M059J (cell line): ENCODE results near the gene DGKD. TPM values are rescaled to one million over a fixed set of nuclear protein-coding genes. Genes with fewer than 3 reads are reported as not detected.
"Not testable (repeated sequence)": the region's sequence is repeated elsewhere in the genome, so short reads cannot be mapped to it uniquely, and the experiment has no call there.

Experiments
- DNase-seq: peaks from one replicate; pipeline ENCODE4 v3.0.0-alpha.2; 2012; ENCODE audit warnings: low read depth
- total RNA-seq: library from RNA; depleted of rRNA; stranded (reverse); fragments of >200 nt; shearing (Covaris generic); gene quantifications from 2 replicates; pipeline ENCODE4 v1.2.3, GENCODE V29; 2014

Gene DGKD
- total RNA-seq, 1 experiment from 2014 or later, result 16.5 TPM

DNA sequence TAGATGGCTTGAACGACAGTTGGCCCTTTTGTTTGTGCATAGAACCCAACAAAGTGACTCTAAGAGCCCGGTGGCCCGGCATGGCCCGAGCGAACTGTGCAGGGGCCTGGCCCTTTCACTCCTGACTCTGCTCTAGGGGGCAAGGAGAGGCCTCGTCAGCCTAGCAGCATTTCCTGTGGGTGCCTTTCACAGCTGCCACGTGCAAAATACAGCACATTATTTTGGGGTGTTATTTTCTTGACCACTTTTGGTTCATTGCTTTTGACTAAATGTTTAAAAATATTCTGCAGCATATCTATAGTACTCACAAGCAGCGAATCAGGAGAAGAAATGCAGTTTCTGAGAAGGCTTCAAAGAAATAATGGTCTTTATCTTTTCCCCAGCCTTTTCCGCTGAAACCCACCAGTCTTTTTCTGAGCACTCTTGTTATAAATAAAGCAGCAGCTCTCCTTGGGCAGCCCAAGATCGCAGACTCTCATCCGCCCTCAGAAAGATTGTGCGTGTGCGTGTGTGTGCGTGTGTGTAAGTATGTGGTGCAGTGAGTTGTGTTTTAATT is 31.3 kb downstream of the DGKD start:
- DNase-seq, result no peak

GRCh38 chr2:233386382-233387041 is 32.2 kb downstream of the DGKD start:
- DNase-seq, result peak; percentile 17

DNA sequence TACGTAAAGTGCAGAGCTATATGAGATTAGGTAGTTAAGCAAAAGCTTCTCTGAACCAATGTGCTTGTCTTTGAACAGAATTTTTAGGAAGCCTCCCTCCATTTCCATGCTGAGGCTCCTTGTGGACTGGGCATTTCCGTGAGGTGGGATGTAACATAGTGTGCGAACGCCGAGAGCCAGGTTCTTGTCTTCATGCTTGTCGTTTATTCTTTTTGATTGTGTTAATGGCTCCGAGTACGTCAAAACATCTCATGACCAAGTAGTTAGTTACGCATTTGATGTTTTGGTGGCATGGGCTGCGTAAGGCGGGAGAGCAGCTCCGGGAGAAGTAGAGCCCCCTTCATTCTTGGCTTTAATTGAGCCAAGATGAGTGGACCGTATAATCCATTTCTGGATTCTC is 32.9 kb downstream of the DGKD start:
- no peak for DNase-seq

GRCh38 chr2:233387667-233388528 is 33.6 kb downstream of the DGKD start:
- DNase-seq, result peak; percentile 60

DNA sequence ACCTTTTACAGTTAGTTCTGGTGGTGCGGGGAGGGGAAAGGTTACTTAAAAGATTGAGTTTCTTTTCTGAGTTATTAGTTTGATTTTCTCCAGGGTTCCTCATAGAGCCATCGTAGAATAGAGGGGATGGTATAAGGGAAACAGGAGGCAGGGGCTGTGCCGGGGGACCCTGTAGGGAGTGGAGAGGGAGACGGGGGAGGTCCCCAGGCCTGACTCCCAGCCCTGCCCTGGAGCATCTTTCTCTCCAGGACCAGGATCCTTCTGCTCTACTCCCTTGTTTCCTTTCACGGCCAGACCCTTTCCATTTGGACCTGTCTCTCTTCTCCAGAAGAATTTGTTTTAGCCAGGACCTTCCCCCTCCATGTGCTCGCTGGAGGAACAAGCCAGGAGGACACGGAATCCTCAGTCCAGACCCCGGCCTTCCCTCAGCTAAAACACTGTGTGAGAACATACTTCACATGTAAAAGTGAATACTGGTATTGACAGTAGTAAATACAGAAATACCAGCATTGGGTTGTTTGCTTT is 35.4 kb downstream of the DGKD start:
- no peak for DNase-seq

DNA sequence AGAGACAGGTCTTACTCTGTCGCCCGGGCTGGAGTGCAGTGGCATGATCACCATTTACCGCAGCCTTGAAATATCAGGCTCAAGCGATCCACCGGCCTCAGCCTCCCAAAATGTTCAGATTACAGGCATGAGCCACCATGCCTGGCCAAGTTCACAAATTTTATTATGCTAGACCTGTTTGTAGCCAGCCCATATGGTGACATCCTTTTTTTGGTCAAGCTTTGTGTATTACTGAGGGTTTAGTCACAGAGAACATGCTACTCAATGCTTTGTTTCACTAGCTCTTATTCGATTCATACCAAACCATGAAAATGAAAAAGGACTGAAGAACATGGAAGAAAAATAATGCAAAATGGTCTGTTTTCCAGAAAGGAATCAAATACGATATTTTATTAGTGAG is 41.4 kb downstream of the DGKD start:
- DNase-seq, result no peak

GRCh38 chr2:233396726-233397665 is 42.7 kb downstream of the DGKD start:
- DNase-seq, result not testable (repeated sequence)

DNA sequence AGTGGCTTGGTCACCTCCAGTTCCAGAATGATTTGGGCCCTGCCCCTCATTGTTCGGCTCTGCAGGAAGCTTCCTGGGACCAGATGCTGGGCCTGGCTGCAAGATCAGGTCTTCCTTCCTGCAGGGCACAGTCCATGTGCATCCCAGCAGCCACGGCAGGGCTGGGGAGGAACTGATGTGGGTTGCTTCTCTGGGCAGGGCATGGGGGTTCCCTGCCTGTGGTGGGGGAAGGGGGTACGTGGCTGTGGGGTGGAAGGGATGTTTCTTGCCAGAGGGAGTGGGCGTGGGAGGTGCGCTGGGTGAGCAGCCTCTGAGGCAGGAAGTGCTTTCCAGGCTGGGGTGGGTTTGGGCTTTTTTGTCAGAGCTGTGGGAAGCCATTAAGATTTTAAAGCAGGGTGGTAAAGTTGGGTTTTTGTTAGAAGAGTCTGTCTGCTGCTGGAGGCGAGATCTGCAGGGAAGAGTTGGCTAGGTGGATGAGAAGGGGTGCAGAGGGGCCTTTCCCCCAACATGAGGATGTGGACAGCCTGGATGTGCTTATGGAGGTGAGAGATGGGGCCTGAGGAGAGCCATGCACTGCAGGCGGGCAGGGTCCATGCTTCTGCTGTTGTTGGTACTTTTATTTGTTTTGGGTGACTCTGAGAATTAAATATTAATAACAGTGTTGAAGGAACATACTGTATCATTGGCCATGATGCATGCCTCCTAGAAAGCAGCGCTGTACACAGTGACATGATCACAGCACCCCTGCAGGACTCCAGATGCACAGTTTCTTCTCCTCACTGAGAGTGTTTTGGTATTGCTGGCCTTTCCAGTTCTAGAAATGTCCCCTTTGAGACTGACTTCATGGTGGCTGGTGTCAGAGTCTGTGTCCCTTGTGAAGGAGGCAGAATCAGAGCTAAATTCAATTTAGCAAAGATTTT is 45.3 kb downstream of the DGKD start:
- no peak for DNase-seq

DNA sequence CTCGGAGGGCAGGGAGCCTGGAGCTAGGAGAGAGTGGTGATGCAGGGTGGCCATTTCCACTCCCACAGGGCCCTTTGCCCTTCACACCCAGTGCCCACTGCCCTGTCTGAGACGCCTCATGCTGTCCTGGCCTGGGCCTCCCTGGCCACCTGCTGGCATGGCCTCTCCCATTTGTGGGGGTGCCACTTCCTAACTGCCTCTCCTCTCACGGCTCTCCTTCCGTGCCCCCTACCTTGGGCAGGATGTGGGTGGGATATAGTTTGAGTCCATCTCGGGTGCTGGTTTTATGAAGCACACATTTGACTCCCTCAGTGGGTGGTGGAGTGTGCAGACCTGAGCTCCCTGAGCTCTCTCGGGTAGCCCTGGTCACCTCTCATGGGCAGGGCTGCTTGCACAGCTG is 46.0 kb downstream of the DGKD start:
- DNase-seq, result no peak

- DNase-seq, result no peak
Observed at GRCh38 chr2:233400961-233401360, 46.7 kb downstream of the DGKD start.

DNA sequence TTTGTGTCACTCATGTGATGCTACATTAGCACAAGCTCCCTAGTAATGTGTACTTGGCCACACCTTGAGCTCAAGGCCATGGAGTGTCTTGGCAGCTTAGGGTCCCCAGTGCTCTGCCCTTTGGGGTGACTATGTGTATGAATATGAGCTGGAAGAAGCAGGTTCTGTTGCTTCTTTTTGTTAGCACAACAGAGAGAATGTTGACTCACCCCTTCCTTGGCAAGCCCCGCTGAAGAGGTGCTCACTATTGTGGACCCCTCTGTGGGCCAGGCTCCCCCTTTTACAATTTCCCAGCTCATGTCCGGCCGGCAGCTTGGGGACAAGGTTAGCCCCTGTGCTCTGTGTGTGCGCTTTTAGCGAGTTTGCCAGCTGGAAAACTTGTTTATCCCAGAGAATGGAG is 48.1 kb downstream of the DGKD start:
- no peak for DNase-seq

DNA sequence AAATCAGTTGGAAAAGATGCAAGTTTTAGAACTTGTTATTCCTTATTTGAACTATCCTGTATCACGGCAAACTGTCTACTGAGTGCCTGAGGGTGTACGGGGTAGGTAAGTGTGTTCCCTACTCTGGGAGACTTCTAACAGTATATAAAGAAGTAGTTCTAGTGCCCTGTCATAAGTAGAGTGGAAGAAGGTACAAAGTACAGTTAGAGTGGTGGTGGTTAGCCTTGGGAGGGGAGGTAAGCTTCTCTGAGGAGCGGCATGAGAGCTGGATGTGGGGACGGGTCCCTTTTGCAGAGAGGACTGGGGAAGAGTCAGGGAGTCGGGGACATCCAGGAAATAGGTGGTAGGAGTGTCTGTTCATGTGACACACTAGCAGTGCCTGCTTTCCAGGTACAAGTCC is 48.5 kb downstream of the DGKD start:
- DNase-seq, result no peak

- DNase-seq, result peak; percentile 47
Observed at GRCh38 chr2:233404222-233404621, 49.9 kb downstream of the DGKD start.

DNA sequence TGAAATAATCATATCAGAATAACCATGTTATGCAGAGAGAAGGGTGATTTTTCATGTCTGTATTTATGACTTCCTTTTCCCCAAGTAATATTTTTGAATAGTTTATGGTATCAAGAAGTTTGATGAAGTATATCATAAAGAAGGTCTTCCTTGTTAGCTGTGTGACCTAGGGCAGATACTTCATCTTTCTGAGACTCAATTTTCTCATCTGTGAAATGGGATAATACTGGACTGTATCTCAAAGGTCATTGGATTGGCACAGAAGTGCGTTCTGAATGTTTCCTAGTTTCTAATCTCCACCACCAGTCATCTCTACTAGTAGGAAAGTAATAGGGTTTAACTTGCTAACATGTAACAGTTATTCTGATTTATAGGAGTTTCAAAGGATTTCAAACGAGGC is 52.6 kb downstream of the DGKD start:
- no peak for DNase-seq

DNA sequence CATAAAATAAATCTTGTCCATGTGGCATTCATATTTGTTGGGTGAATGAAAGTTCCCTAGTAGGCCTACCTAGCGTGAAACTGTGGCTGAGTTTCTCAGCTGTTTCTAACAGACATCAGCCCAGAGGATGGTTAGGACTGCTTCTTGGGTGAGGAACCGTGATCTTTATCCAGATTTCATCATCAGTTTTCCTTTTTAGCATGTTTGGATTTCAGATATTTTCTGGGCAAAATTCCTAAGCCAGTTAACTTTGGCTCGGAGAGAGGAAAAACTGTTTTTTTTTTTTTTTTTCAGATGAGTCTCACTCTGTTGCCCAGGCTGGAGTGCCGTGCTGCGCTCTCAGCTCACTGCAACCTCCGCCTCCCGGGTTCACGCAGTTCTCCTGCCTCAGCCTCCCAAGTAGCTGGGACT is 53.5 kb downstream of the DGKD start:
- no peak for DNase-seq

DNA sequence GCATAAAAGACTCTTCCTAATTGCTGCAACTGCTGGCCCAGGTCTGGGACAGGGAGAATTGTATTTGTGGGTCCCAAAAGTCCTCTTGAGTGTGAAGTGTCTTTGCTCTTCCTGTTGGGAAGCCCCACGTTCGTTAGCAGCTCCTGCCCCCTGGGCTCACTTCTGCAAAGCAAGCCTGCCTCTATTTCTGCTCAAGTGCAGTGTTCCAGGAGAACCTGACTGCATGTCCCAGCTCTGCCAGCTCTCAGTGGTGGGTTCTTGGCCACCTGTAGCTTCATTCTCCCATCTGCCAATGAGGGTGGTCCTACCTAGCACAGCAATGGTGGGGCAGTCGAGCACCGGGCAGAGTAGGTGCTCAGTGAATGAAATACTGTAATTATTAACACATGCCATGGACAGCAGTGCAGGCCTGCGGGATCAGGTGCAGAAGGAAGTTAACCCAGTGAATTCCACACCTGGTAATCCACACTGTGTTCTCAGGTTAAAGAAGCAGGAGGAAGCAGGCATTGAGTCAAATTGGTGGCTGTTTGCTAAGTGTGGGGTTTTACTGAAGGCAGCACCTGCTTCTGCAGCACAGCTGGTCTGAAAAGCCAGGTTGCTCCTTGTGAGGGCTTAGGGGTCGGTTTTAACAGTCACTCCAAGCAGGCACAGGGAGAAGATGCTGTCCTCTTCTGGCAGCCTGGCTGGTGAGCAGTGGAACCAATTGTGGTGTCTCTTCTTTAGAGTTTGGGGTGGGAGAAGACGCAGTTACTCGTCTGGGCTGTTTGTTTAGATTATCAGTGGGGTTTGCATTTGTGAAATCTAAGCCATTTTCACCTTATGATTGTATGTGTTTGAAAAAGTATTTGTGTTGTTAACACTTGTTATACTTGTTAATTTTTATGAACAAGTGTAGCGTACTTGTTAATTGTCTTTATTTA is 54.3 kb downstream of the DGKD start:
- DNase-seq, result no peak

DNA sequence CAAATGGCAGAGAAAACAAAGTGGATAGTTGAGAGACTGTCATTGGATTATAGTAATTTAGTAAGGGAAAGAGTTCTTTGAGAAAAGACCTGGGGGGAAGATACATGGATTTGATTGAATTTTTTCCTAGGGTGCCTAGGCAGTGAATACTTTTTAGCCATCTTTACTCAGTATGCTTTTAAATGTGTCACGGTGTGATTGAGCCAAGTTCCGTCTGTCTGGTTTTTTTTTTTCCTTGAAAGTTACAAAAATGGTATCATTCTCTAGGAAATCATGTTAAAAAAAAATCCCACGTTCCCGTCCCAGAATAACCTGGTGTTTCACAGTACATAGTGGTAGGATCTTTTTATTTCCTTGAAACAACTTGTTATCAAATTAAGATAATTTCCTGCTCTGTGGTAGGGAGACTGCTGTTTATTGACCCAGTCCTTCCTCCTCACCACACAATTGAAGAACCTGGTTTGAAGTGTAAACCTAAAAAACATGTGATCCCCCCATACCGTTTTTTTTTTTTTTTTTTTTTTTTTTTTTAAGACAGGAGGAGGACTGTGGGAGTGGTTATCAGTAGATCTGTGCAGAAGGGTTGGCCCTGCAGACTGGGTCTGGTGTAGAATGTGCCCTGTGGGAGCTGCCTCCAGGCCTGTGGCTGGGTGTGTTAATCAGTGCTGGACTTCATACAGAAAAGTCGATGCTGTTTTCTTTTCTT is 55.1 kb downstream of the DGKD start:
- DNase-seq, result no peak

GRCh38 chr2:233410196-233410760 is 56.0 kb downstream of the DGKD start:
- no peak for DNase-seq
